HG03159 (cell line): Measurements from ENCODE around the gene GANAB.
"Not testable (repeated sequence)": the region's sequence is repeated elsewhere in the genome, so short reads cannot be mapped to it uniquely, and the experiment has no call there.

ENCODE experiments used
- ATAC-seq: cut with Tn5 transposase; IDR thresholded peaks from one replicate; pipeline ENCODE4 v1.9.1; 2021; ENCODE audit warnings: mild to moderate bottlenecking, moderate library complexity; ENCODE audit not compliant: unreplicated experiment

GANAB gene

DNA sequence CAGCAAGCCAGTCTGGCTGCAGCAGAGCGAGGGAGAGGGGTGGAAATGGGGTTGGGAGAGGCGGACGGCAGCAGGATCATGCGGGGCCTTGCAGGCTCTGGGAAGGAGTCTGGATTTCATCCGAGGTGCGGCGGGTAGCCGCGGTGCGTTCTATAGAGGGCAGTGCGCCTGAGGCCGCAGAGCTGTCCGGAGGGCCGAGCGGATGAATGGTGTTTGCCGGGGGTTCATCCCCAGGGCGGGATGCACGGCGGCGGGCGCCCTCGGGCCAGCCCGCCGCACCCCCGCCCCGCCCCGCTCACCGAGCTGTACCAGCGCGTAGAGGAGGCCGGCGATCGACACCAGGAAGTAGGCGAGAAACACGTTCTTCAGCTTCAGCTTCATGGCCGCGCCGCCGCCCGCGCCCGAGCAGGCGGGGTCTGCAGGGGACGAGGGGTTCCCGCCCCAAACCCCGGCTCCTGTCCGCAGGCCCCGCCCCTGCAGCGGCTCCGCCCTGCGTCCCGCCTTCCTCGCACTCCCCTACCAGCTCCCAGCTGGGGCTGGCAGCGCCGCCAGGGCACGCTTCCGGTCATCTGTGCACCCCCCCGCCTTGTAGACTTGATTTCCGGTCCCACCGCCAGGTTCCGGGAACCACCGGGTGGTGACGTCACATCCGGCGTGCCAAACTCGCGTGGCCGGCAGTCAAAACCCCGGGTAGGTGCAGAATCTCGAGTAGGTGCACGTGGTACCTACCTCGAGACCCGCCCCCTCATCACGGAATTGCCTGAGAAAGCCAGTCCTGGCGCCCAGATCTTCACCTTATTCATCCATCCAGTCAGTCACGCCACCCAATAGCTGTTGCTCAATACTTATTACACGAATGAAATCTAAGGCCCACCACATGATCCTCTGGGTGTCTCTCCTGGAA, 24.6 kb downstream of the GANAB start, which contains the start of gene B3GAT3:
Gene B3GAT3, minus strand, starts transcription at position 420 of the 904 bp plus-strand sequence. Its CDS starts 39 bp downstream, at position 381.
- peak; percentile 80 for ATAC-seq

DNA sequence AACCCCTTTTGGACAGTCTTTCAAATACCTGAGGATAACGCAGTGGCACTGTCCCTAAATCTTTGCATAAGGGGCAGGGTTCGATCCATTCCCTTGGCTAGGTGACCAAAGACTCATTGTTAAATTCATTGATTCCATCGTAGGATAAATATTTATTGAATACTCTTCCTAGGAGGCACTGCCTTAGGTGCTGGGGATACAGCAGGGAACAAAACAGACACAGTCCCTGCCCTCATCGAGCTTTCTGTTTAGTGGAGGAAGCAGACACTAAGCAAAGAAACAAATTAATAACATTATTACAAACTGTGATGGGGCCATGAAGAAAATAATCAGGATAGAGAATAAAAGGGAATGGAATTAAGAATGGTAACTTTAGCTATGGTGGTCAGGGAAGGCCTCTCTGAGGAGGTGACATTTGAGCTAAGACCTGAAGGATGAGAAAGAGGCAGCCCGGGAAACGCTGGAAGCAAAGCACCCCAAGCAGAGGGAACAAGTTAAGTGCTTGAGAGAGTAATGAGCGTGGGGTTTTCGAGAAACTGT, 25.3 kb downstream of the GANAB start:
- ATAC-seq: no peak

DNA sequence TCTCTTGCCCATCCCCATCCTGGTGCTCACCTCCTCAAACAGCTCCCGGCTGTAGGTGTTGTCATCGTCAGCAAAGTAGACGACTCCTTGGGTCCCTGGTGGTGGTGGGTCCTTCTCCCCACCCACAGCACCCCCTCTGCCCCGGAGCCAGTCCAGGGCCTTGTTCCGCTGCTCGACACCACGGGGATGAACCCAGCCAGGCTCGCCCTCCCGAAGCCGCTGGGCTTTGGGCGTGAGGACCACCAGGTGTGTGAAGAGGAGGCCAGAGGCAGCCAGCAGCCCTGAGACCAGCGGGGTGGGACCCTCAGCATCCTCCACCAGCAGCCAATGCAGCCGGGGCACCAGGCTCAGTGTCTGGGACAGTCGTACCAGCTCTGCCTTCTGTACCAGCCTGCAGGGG, 29.5 kb downstream of the GANAB start:
- ATAC-seq: not testable (repeated sequence)

DNA sequence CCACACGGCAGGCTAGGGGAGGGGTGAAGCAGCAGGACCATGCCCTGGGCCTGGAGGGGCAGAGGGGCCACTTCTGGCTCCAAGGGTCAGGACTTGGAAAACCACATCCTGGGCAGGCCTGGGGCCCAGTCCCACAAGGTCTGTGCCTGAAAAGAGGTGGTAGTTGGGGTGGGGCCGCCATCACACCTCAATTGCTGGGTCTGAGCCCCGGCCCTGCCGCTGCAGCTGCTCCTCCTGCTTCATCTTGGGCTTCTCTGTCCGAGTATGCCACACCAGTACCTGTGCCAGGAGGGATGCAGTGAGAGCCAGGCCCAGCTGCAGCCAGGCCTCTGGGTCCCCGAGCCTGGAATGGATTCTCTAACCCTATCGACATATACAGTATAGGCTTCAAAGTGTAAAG, 30.9 kb downstream of the GANAB start:
- ATAC-seq: no peak

DNA sequence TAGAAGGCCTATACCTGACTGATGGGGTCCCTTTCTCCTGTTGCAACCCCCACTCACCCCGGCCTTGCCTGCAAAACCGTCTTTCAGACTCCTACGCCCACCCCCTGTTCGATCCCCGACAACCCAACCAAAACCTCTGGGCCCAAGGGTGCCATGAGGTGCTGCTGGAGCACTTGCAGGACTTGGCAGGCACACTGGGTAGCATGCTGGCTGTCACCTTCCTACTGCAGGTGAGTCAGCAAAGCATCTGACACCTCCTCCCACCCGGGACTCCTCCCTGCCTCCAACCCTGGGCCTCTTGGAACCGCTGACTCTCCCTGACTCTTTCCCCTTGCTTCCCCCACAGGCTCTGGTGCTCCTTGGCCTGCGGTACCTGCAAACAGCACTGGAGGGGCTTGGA, 32.1 kb downstream of the GANAB start:
- no peak for ATAC-seq

DNA sequence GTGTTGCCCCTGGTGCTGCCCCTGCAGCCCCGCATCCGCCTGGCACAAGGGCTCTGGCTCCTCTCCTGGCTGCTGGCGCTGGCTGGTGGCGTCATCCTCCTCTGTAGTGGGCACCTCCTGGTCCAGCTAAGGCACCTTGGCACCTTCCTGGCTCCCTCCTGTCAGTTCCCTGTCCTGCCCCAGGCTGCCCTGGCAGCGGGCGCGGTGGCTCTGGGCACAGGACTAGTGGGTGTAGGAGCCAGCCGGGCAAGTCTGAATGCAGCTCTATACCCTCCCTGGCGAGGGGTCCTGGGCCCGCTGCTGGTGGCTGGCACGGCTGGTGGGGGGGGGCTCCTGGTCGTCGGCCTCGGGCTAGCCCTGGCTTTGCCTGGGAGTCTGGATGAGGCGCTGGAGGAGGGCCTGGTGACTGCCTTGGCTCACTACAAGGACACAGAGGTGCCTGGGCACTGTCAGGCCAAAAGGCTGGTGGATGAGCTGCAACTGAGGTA, 33.1 kb downstream of the GANAB start:
- no peak for ATAC-seq

DNA sequence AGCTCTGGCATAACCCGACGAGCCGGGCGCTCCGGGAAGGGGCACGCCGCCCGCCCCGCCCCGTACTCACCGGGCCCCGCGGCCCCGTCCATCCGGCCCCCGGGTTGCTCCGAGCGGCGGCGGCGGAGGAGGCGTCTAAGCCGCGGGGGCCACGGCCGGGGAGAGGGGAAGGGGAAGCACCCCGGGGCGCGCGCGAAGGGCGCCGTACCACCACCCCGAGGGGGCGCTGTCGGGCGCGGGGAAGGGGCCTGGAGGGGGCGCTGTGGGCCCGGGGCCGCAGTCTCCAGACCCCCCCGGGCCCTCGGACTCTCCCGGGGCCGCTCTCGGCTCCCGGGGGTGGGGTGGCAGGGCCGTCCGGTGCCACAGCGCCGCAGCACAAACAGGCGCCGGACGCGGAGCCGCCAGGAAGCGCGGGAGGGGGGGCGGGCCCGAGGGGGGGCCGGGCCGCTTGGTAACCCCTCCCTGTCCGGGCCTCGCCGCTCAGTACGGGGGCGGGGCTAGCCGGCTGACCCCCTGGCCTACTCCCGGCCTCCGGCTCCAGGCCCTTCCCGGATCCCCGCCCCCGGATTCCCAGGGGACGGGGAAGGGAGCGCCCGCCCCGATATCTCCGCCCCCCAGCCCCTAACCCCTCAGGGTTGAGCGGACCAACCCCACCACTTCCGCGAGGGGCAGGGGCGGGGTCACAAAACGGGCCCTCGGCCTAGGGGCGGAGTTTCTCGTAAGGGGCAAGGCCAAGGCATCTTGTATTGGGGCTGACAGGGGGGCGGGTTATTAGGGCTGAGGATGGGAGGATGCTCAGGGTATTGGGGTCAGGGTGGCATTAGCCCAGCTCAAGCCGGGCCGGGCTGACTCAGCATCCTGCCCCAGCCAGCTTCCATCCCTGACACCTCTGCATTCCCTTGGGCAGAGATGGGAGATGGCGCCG, 33.8 kb downstream of the GANAB start, which contains the start of the genes EML3 and ROM1:
Gene EML3, minus strand, starts transcription at position 410 of the 925 bp plus-strand sequence. Its CDS starts 318 bp downstream, at position 92.
Gene ROM1, plus strand, starts transcription at position 892 of the 925 bp plus-strand sequence. Its CDS starts 25 bp downstream, at position 917.
- peak; percentile 66 for ATAC-seq

DNA sequence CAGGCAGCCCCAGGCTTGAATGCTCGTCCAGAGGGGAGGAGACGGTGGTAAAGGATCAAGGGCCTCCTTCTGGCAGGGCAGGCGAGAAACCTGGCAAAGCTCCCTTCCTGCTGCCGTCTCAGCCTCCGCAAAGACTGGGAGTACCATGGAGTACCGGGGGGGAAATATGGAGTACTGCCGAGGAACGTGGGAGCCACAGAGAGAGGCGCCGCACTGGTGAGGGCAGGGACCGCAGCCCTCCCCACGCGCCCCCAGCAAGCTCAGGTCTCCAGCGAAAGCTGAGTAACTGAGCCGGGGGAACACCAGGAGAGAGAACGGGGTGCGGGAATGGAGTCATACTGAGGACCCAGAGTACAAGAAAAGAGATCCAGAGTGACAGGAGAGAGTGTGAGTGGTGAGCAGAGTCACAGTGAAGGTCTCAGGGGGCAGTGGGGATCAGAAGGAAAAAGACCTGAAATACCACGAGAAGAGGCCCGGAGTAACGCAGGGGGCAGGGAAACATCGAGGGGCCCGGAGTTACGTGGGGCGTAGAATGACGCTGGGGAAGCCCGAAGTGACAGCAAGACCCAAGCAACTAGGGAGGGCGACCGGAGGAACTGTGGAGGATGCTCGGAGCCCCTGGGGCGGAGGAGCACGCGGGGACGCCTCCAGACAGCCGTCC, 34.6 kb downstream of the GANAB start:
- peak; percentile 16 for ATAC-seq

DNA sequence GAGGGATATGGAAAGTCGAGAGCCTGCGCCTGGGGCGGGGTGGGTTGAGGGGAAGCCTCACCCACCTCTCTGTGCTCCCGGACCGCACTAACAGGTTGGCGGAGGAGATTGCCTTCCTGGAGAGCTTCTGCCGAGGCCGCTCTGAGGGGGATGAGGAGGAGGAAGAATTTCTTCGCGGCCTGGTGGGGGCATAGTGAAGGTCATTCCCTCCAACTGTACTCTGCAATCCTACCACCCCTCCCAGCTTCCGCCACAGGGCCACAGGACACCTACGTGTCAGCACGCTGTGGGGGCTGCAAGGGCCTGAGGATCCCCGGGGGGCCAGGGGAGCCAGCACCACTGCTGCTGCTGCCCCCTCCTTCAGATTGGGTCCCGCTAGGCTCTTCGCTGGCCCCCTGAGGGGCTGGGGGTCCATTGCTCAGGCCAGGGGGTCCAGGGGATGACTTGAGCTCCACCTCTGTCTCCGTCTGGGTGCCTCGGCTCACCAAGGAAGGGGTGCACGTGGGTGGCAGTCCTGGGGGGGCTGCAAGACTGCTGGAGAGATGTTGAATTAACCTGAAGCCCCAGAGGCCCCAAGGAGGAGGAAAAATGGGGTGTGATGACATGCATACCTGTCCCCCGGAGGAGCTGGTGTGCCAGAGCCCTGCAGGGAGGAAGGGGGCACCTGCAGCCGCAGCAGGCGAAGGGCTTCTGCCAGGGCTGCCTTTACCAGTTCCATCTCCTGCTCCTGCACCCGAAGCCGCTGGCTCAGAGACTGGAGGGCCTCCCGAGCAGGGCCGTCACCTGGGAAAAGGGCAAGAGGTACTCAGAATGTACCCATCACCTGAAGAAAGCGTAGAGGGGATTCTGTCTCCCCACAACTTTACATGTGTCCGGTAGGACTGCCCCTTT, 35.4 kb downstream of the GANAB start:
- no peak for ATAC-seq

DNA sequence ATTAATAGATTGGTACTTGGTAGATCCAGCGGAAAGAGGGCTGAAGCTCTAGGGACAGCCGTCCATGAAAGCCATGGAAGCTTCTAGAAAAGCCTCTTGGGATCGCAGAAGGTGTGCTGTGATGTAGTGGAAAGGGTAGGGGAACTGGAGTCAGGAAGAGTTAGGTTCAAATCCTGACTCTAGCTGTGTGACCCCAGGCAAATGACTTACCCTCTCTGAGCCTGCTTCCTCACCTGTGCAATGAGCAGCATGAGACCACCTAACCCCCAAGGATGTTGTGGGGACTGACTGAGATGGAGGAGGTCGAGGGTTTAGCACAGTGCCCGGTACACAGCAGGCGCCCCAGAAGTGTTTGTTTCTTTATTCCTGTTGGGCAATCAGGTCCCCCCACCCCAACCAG, 36.0 kb downstream of the GANAB start:
- no peak for ATAC-seq

DNA sequence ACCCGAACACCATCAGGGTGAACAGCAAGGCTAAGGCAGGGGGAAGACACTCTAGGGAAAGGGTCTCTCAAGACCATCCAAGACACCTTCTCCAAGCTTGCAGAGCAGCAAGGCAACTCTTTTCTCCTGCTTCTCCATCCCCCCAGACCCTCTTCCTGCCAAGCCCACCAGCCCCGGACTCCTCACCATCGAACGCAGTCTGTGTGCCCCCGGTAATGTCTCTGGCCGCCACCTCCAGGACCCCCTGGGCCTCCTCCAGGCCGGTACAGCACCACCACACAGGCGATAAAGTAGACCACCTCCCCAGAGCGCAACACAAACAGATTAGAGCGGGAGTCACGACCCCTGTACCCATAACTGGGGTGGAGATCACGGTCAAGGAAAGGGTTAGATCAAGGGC, 37.6 kb downstream of the GANAB start:
- no peak for ATAC-seq

DNA sequence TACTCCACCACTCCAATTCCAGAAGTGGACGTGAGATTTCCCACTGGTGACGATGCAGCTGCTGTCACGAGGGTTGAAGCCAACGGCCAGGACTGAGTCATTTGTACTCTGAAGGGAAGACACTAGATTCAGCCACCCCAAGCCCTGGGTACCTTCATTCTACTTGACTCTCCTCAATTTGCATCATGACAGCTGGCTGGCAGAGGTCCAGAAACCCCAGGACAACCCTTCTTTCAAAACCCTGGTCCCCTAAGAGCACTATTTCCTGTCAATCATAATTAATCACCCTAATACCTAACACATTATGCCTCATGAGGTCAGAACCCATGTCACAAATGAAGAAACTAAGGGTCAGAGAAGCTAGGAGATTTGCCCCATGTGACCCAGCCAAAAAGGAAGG, 38.7 kb downstream of the GANAB start:
- ATAC-seq: no peak

DNA sequence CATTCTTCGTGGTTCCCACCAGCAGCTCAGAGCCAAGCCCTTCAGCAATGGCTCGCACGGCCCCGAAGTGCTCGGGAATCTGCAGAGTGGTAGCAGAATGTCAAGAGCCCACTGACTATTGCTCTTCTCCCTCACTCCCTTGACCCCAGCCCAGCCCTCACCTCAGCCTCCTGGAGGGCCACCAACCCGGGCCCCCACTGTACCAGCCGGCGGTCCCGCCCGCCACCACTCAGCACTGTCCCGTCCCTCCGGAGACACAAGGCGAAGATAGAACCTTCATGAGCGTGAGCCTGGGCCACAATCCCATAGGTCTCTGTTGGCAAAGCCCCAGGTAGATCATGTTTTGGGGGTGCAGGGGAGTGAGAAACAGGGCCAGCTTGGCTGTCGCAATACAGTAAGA, 40.5 kb downstream of the GANAB start:
- no peak for ATAC-seq

DNA sequence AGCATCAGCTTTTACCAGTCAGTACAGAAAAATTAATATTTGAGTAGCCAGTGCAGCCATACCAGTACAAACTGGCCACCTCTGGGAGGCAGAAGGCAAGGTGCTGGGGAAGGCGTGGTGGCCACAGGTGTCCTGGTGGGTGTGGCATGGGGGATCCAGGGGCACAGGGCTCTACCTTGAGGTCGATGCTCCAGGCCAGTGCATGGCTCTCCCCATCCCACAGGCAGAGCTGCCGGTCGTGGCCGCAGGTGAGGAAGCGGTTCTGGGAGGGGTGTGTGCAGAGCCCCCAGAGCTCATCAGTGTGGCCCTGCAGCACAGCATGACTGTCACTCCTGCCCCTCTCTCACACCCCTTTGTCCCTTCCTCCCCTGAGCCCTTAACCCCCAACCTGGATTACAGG, 40.9 kb downstream of the GANAB start:
- no peak for ATAC-seq

DNA sequence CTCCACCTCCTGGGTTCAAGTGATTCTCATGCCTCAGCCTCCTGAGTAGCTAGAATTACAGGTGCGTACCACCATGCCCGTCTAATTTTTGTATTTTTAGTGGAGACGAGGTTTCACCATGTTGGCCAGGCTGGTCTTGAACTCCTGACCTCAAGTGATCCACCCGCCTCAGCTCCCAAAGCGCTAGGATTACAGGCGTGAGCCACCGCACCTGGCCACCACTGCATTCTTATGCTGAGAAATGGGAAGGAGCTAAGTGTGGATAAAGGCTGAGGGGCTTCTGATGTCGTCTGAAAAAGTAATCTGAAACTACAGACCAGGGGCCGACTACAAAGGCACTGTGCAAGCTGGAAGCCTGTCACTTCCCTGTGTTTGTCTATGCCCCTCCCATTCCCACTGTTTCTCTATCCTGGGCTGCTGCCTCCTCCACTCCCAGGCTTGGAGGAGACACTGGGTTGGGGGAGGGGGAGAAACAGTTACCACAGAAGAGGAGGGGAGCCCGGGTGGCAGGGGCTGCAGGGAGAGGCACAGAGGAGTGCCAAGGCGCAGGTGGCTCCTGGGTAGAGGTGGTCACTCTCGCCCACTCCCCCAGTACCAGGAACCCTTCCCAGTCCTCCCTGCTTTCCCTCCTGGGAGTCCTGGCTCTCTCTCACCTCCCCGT, 41.8 kb downstream of the GANAB start:
- ATAC-seq: no peak

DNA sequence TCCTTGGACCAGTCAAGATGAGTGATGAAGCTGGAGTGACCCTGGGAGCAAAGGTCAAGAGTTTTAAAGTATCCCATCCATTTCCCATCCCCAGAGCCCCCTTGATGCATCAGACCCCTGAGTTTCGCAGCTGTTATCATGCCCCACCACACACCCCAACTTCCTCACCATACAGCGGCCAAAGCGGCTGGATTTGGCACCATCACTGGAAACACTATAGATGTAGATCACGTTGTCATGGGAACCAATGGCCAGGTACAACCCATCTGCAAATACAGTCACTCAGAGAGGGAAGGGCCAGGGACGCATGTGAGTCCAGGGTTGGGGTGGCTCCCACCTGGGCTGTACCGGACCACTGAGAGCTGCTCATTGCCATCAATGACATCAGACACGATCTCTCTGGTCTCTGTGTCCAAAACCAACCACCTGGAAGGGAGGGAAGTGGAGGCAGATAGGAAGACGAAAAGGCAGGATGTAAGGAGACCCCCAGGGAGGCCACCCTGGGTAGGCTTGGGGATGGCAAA, 42.6 kb downstream of the GANAB start:
- no peak for ATAC-seq

DNA sequence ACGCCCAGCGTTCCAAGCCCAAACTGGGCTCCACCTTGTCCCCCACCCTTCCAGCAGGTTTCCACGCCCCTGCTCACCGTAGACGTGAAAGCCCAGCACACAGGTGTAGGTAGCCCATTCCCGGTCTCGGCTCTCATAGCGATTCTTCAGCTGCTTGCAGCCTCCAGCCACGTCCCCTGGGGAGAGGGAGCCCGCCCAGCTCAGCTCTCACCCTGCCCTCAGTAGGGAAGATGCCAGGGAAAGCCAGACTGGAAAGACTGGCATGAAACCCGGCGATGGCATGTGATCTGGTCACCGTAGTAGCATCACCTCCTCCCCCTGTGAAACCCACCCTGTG, 43.4 kb downstream of the GANAB start:
- ATAC-seq: no peak

DNA sequence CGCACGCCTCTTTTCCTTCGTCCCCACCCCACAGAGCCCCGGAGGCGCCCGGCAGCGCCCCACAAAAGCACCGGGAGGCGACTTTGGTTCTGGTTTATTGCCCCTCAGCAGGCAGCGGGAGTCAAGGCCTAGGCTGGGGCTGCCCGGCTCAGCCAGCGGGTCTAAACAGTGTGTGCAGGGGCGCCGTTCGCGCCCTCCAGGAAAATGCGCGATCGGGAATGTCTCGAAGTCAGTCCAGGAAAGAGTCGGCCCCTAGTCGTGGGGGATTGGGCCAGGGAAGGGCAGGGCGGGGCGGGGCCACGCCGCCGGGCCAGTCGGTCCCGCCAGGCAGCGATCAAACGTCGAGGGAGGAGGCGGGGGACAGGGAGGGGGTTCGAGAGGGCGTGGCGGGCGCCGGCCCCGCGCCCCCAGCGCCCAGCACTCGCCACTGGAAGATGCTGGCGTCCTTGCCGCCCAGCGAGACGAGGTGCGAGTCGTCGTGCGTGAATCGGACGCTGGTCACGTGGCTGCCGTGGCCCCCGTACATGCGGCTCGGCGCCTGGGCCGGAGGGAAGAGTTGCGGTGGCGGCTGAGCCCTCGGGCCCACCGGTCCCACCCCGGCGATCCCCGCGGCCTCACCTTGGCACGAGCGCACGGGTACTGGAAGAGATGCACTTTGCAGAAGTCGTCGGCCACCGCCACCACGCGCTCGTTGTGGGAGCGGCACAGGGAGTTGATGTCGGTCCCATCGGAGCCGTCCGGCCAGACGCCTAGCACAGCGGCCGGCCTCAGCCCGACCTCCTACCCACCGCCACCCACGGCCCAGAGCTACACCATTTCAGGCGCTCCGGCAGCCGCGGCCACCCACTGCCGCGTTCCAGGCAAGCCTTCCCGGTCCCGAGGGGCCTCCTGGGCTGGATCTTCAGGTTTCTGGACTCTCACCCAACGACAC, 44.0 kb downstream of the GANAB start:
- no peak for ATAC-seq
